Stimulated activated CD4-positive, alpha-beta T cell treated with anti-CD3 and anti-CD28 coated beads, TNF-alpha, amount 100 ng/mL, for 48 hours (primary cell): ENCODE data around the gene KHDRBS2.
"Not testable (repeated sequence)": the region's sequence is repeated elsewhere in the genome, so short reads cannot be mapped to it uniquely, and the experiment has no call there.

Experiments used
- DNase-seq, 3 donors: peaks; one replicate each; pipeline ENCODE4 v3.0.0-alpha.2; 2020; ENCODE audit warnings: low read depth in 3 of 3

Gene KHDRBS2

GRCh38 chr6:61867635-61868034 lies 418.4 kb downstream of the KHDRBS2 start:
- DNase-seq = no peak

GRCh38 chr6:61857541-61857940 lies 428.5 kb downstream of the KHDRBS2 start:
- DNase-seq = no peak

GRCh38 chr6:61841958-61842357 lies 444.1 kb downstream of the KHDRBS2 start:
- no peak for DNase-seq

- no peak for DNase-seq
Measured at GRCh38 chr6:61835237-61835636, 450.8 kb downstream of the KHDRBS2 start.

GRCh38 chr6:61833176-61833755 lies 452.8 kb downstream of the KHDRBS2 start:
- DNase-seq = no peak

- no peak for DNase-seq
Measured at GRCh38 chr6:61817716-61818115, 468.3 kb downstream of the KHDRBS2 start.

GRCh38 chr6:61810047-61810446 lies 476.0 kb downstream of the KHDRBS2 start:
- DNase-seq = no peak

- DNase-seq = no peak
Measured at GRCh38 chr6:61809004-61809595, 476.9 kb downstream of the KHDRBS2 start.

- no peak for DNase-seq
Measured at GRCh38 chr6:61787998-61788397, 498.0 kb downstream of the KHDRBS2 start.

- DNase-seq = not testable (repeated sequence)
Measured at GRCh38 chr6:61769446-61769845, 516.6 kb downstream of the KHDRBS2 start.

GRCh38 chr6:61755739-61756138 lies 530.3 kb downstream of the KHDRBS2 start:
- DNase-seq = no peak

- no peak for DNase-seq
Measured at GRCh38 chr6:61751986-61752385, 534.0 kb downstream of the KHDRBS2 start.

GRCh38 chr6:61745994-61746393 lies 540.0 kb downstream of the KHDRBS2 start:
- DNase-seq = no peak

- no peak for DNase-seq
Measured at GRCh38 chr6:61711849-61712248, 574.2 kb downstream of the KHDRBS2 start.

- DNase-seq = no peak
Measured at GRCh38 chr6:61688165-61688564, 597.9 kb downstream of the KHDRBS2 start.

GRCh38 chr6:61682562-61682961 lies 603.5 kb downstream of the KHDRBS2 start:
- no peak for DNase-seq

- DNase-seq = no peak
Measured at GRCh38 chr6:61679625-61680024, 606.4 kb downstream of the KHDRBS2 start.

- DNase-seq = no peak
Measured at GRCh38 chr6:61675734-61676133, 610.3 kb downstream of the KHDRBS2 start.

GRCh38 chr6:61649845-61650244 lies 636.2 kb downstream of the KHDRBS2 start:
- DNase-seq = no peak

- DNase-seq = no peak
Measured at GRCh38 chr6:61640463-61640862, 645.6 kb downstream of the KHDRBS2 start.
